GM18861 (cell line): ENCODE data around the gene CACNA2D2.

Experiments used
- ATAC-seq: cut with Tn5 transposase; IDR thresholded peaks from one replicate; pipeline ENCODE4 v1.9.1; 2021; ENCODE audit not compliant: unreplicated experiment

The CACNA2D2 gene

GRCh38 chr3:50317300-50317699 lies 186.1 kb downstream of the CACNA2D2 start:
- ATAC-seq = no peak

DNA sequence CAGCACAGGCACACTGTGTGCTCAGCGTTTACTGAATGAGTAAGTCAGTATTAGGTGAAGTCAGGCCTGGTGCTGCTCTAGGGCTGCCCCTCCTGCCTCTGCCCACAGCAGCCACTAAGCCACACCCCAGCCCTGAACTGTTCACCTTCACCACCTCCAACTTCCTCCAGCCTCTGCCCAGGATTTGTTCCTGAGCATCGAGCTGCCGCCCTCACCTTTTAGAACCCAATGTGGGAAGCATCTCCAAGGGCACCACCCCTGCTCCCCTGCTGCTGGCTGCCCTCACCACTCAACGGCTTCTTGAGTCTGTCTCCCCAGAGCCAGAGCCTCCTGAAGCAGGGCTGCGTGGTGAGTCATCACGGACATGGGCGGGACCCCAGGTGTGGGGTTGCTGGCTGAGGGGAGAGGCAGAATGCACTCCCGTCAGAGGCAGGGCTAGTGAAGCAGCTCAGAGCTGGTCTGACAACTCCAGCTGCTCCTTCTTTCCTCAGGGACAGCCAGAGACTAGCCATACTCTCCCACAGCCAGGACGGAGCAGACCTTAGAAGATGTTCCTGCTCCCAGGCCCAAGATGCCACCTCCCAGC lies 186.7 kb downstream of the CACNA2D2 start:
- no peak for ATAC-seq

GRCh38 chr3:50314816-50315215 lies 188.6 kb downstream of the CACNA2D2 start:
- ATAC-seq = no peak

- ATAC-seq = no peak
Measured at GRCh38 chr3:50314342-50314741, 189.1 kb downstream of the CACNA2D2 start.
